HG03280 (cell line): ENCODE measurements around the gene NAP1L2.
"Not testable (repeated sequence)": the region's sequence is repeated elsewhere in the genome, so short reads cannot be mapped to it uniquely, and the experiment has no call there.

Source experiments
- ATAC-seq: cut with Tn5 transposase; IDR thresholded peaks from one replicate; pipeline ENCODE4 v1.9.1; 2021; ENCODE audit warnings: mild to moderate bottlenecking, moderate library complexity; ENCODE audit not compliant: unreplicated experiment

The NAP1L2 gene

GRCh38 chrX:73214426-73215094 is at the start of gene NAP1L2:
TSS of gene NAP1L2 (minus strand) at chrX:73214851. CDS start at chrX:73214492, 359 bp downstream.
- ATAC-seq, result peak; percentile 86

GRCh38 chrX:73262991-73263390 is 48.3 kb upstream of the NAP1L2 start:
- no peak for ATAC-seq

GRCh38 chrX:73239242-73239641 is 24.6 kb upstream of the NAP1L2 start:
- ATAC-seq, result no peak

GRCh38 chrX:73217621-73218020 is 3.0 kb upstream of the NAP1L2 start:
- no peak for ATAC-seq

- ATAC-seq, result no peak
These were observed 595 bp upstream of the NAP1L2 start for GRCh38 chrX:73215246-73215645.

GRCh38 chrX:73213734-73214425 is 771 bp downstream of the NAP1L2 start:
- no peak for ATAC-seq

GRCh38 chrX:73206366-73206765 is 8.3 kb downstream of the NAP1L2 start:
- no peak for ATAC-seq

GRCh38 chrX:73182502-73183114 is 32.0 kb downstream of the NAP1L2 start:
- ATAC-seq, result no peak

- ATAC-seq, result not testable (repeated sequence)
These were observed 45.7 kb downstream of the NAP1L2 start for GRCh38 chrX:73168945-73169344.
